Rectal smooth muscle tissue (tissue), 1 donor: ENCODE measurements around the gene RAPGEF2.
"Not testable (repeated sequence)": the region's sequence is repeated elsewhere in the genome, so short reads cannot be mapped to it uniquely, and the experiment has no call there.

Experiments
- H3K27ac ChIP-seq: one replicate; pipeline ENCODE4 v1.7.0; 2013; ENCODE audit warnings: low read depth, low read length, inconsistent platforms
- H3K27me3 ChIP-seq: one replicate; pipeline ENCODE4 v1.7.0; 2013; ENCODE audit warnings: low read length; ENCODE audit not compliant: control insufficient read depth, insufficient read depth
- H3K36me3 ChIP-seq: one replicate; pipeline ENCODE4 v1.7.0; 2013; ENCODE audit warnings: low read length; ENCODE audit not compliant: control insufficient read depth, insufficient read depth
- H3K4me1 ChIP-seq: one replicate; pipeline ENCODE4 v1.7.0; 2013; ENCODE audit warnings: low read length; ENCODE audit not compliant: control insufficient read depth, insufficient read depth
- H3K4me3 ChIP-seq: one replicate; pipeline ENCODE4 v1.7.0; 2013; ENCODE audit warnings: low read length
- H3K9ac ChIP-seq: one replicate; pipeline ENCODE4 v1.7.0; 2013; ENCODE audit warnings: low read length

RAPGEF2 gene

GRCh38 chr4:159251580-159251979, 148.7 kb downstream of the RAPGEF2 start:
- not testable (repeated sequence) for H3K27me3 ChIP-seq, H3K4me3 ChIP-seq, H3K36me3 ChIP-seq, H3K9ac ChIP-seq, H3K4me1 ChIP-seq, H3K27ac ChIP-seq

- Histone ChIP-seq H3K27ac (no peak overlapping the region), H3K36me3 (peaks cover 2% of the 10 kb centered on the region)
These were observed 149.6 kb downstream of the RAPGEF2 start for GRCh38 chr4:159252491-159252890.

GRCh38 chr4:159256037-159256436, 153.2 kb downstream of the RAPGEF2 start:
- H3K27me3 ChIP-seq = no peaks in the 10 kb centered on the region
- no peak overlapping the region for H3K27ac ChIP-seq
- H3K4me3 ChIP-seq = no peak overlapping the region
- H3K9ac ChIP-seq = no peak overlapping the region
- no peaks in the 10 kb centered on the region for H3K4me1 ChIP-seq
- peaks cover 2% of the 10 kb centered on the region for H3K36me3 ChIP-seq

More at GRCh38 chr4:159252491-159252890, 149.6 kb downstream of the RAPGEF2 start:
- Histone ChIP-seq H3K4me3 (no peak overlapping the region), H3K9ac (no peak overlapping the region), H3K27me3 (no peaks in the 10 kb centered on the region), H3K4me1 (peaks cover 8% of the 10 kb centered on the region)

- no peaks in the 10 kb centered on the region for H3K36me3 ChIP-seq
- no peak overlapping the region for H3K27ac ChIP-seq
- no peaks in the 10 kb centered on the region for H3K27me3 ChIP-seq
- no peaks in the 10 kb centered on the region for H3K4me1 ChIP-seq
- H3K4me3 ChIP-seq = no peak overlapping the region
- no peak overlapping the region for H3K9ac ChIP-seq
These were observed 156.1 kb downstream of the RAPGEF2 start for GRCh38 chr4:159258889-159259560.

- H3K27me3 ChIP-seq = no peaks in the 10 kb centered on the region
- no peaks in the 10 kb centered on the region for H3K36me3 ChIP-seq
- H3K4me3 ChIP-seq = no peak overlapping the region
- H3K27ac ChIP-seq = no peak overlapping the region
- no peaks in the 10 kb centered on the region for H3K4me1 ChIP-seq
- no peak overlapping the region for H3K9ac ChIP-seq
These were observed 161.2 kb downstream of the RAPGEF2 start for GRCh38 chr4:159264057-159264456.

- H3K27ac ChIP-seq = no peak overlapping the region
These were observed 164.3 kb downstream of the RAPGEF2 start for GRCh38 chr4:159266981-159267868.

GRCh38 chr4:159267869-159268285, 165.0 kb downstream of the RAPGEF2 start:
- no peak overlapping the region for H3K9ac ChIP-seq
- peak overlapping the region; percentile 16 for H3K4me3 ChIP-seq
- H3K27me3 ChIP-seq = no peaks in the 10 kb centered on the region
- H3K27ac ChIP-seq = peak overlapping the region; percentile 27
- H3K4me1 ChIP-seq = peaks cover 5% of the 10 kb centered on the region
- no peaks in the 10 kb centered on the region for H3K36me3 ChIP-seq

More at GRCh38 chr4:159266981-159267868, 164.3 kb downstream of the RAPGEF2 start:
- Histone ChIP-seq H3K27me3 (no peaks in the 10 kb centered on the region), H3K9ac (no peak overlapping the region), H3K36me3 (no peaks in the 10 kb centered on the region), H3K4me1 (peaks cover under 1% of the 10 kb centered on the region), H3K4me3 (no peak overlapping the region)

- no peaks in the 10 kb centered on the region for H3K36me3 ChIP-seq
- H3K9ac ChIP-seq = no peak overlapping the region
- H3K27me3 ChIP-seq = no peaks in the 10 kb centered on the region
- peaks cover 5% of the 10 kb centered on the region for H3K4me1 ChIP-seq
- H3K4me3 ChIP-seq = no peak overlapping the region
- H3K27ac ChIP-seq = no peak overlapping the region
These were observed 165.7 kb downstream of the RAPGEF2 start for GRCh38 chr4:159268607-159269006.

GRCh38 chr4:159269116-159269515, 166.2 kb downstream of the RAPGEF2 start:
- Histone ChIP-seq H3K27me3 (no peaks in the 10 kb centered on the region), H3K4me1 (peaks cover 5% of the 10 kb centered on the region), H3K9ac (no peak overlapping the region), H3K36me3 (no peaks in the 10 kb centered on the region), H3K4me3 (no peak overlapping the region), H3K27ac (no peak overlapping the region)

- no peak overlapping the region for H3K27ac ChIP-seq
- H3K36me3 ChIP-seq = no peaks in the 10 kb centered on the region
- peaks cover 5% of the 10 kb centered on the region for H3K4me1 ChIP-seq
- H3K27me3 ChIP-seq = no peaks in the 10 kb centered on the region
- no peak overlapping the region for H3K4me3 ChIP-seq
- H3K9ac ChIP-seq = no peak overlapping the region
These were observed 167.1 kb downstream of the RAPGEF2 start for GRCh38 chr4:159269956-159270355.

GRCh38 chr4:159271856-159272255, 169.0 kb downstream of the RAPGEF2 start:
- Histone ChIP-seq H3K27me3 (no peaks in the 10 kb centered on the region), H3K9ac (no peak overlapping the region)

GRCh38 chr4:159272273-159273140, 169.6 kb downstream of the RAPGEF2 start:
- no peaks in the 10 kb centered on the region for H3K36me3 ChIP-seq
- H3K9ac ChIP-seq = no peak overlapping the region
- no peaks in the 10 kb centered on the region for H3K27me3 ChIP-seq
- H3K27ac ChIP-seq = no peak overlapping the region
- no peak overlapping the region for H3K4me3 ChIP-seq
- H3K4me1 ChIP-seq = peaks cover 5% of the 10 kb centered on the region

More at GRCh38 chr4:159271856-159272255, 169.0 kb downstream of the RAPGEF2 start:
- Histone ChIP-seq H3K4me3 (no peak overlapping the region), H3K4me1 (peaks cover 5% of the 10 kb centered on the region), H3K27ac (no peak overlapping the region), H3K36me3 (no peaks in the 10 kb centered on the region)
